Mucosa of rectum (tissue), 2 donors: ENCODE data around the gene C5.

Experiments
- H3K27ac ChIP-seq, 2 donors: one replicate each; pipeline ENCODE4 v1.7.0; 2013; ENCODE audit warnings: inconsistent platforms in 2 of 2, low read depth in 2 of 2, low read length in 2 of 2
- H3K27me3 ChIP-seq, 2 donors: one replicate each; pipeline ENCODE4 v1.7.0; 2013; ENCODE audit warnings: low read length in 2 of 2; ENCODE audit not compliant: control insufficient read depth in 2 of 2, insufficient read depth in 2 of 2
- H3K36me3 ChIP-seq, 2 donors: one replicate each; pipeline ENCODE4 v1.7.0; 2013; ENCODE audit warnings: low read length in 2 of 2; ENCODE audit not compliant: control insufficient read depth in 2 of 2, insufficient read depth in 2 of 2
- H3K4me1 ChIP-seq, 2 donors: one replicate each; pipeline ENCODE4 v1.7.0; 2013; ENCODE audit warnings: low read length in 2 of 2, mild to moderate bottlenecking in 1 of 2; ENCODE audit not compliant: control insufficient read depth in 2 of 2, insufficient read depth in 2 of 2
- H3K4me3 ChIP-seq, 2 donors: one replicate each; pipeline ENCODE4 v1.7.0; 2013; ENCODE audit warnings: low read length in 2 of 2
- H3K9ac ChIP-seq, 2 donors: one replicate each; pipeline ENCODE4 v1.7.0; 2013; ENCODE audit warnings: low read length in 2 of 2, low read depth in 1 of 2, mild to moderate bottlenecking in 1 of 2
- H3K9me3 ChIP-seq, 2 donors: one replicate each; pipeline ENCODE4 v1.7.0; 2013; ENCODE audit warnings: low read length in 2 of 2; ENCODE audit not compliant: control insufficient read depth in 2 of 2
- donor health status: healthy.
- donor health status: Normal muscosa, but diverticular disease.

Gene C5

DNA sequence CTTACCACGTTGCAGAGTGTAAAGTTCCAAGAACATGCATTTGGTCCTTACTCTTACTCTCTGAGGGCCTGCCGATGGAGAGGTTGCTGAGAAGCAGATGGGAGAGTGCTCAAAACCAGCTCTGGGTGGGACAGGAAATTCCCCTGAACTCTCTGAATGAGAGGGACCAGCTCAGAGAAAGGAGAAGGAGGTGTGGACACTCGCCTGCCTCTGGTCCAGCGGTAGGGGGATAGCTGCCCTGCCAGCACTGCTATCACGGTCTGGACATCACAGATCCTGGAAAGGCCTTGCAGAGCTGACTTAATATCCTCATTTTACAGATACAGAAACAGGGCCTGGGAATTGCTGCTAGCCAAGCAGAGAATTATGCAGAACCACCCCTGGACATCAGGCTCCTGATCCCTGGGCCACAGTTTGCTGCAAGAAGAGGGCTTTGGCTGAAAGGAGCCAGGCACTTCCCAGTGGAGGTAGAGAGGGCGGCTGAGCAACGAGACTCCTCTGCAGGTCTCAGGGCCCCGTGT lies 128.4 kb downstream of the C5 start:
- H3K36me3 ChIP-seq: no peaks in the 10 kb centered on the region
- peak overlapping the region in 1 of 2 donors; percentile 58 for H3K27ac ChIP-seq
- H3K4me3 ChIP-seq: peak overlapping the region in 1 of 2 donors; percentile 32
- H3K4me1 ChIP-seq: peaks cover 0 to 3% of the 10 kb centered on the region in 2 donors
- no peak overlapping the region for H3K9ac ChIP-seq
- no peaks in the 10 kb centered on the region for H3K27me3 ChIP-seq
- H3K9me3 ChIP-seq: no peaks in the 10 kb centered on the region

DNA sequence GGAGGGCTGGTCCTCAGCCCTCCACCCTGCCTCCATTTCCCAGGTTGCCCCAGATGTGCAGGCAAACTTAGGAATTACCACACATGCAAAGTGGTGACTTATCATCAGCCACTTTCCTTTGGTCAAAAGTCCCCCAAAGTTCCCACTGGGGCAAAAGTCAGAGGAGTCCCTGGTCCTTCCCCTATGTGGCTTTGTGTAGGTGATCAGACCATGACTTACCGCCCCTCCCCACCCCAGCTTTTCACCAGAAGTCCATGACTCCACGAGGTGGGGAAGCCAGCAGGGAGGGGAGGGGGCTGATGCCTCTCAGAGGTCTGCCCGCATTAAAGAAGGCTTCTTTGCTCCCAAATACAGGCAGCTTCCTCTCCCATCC lies 129.3 kb downstream of the C5 start:
- Histone ChIP-seq H3K36me3 (no peaks in the 10 kb centered on the region), H3K4me1 (peaks cover 0 to 3% of the 10 kb centered on the region in 2 donors), H3K27me3 (no peaks in the 10 kb centered on the region), H3K4me3 (no peak overlapping the region), H3K27ac (peak overlapping the region in 1 of 2 donors; percentile 58), H3K9me3 (no peaks in the 10 kb centered on the region), H3K9ac (peak overlapping the region; percentile 14 to 19)

DNA sequence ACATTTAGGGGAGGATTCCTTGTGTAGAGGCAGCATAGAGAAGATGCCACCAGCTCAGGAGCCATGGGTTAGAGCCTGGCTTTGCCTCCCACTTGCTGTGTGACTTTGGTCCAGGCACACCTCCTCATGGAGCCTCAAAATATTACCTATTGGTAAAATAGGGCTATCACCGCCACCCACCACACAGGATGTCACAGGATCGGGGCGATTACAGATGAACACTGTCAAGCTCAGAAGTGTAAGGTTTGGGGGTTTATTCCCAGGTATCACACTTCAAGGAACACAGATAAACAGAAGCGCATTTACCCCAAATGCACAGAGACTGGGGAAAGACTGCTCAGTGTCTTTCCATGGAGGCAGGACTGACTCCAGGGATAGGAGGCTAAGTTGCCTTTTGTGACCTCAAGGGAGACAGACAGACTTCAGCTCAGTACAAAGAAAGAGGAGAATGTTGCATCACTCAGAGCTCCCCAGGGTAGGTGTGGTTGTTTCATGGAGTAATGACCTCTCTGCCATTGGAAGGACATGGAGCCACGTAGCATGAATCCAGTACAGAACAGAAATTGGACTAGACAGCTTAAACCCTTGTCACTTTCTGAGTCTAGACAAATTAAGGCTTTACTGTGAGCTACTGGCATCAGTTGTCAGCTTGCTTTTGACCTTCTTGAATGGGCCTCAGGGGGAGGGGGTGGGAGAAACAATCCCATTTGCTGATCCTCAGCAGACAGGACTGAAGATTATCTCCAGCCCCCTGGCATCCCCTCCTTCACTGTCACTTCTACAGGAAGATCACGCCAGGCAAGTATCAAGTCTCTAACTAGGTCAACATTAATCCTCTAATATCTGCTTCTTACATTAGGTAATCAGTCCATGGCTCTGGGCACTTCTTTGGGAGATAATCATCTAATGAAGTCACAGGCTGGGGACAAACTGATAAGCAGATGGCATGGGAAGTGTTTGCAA lies 130.0 kb downstream of the C5 start:
- no peaks in the 10 kb centered on the region for H3K36me3 ChIP-seq
- peaks cover 0 to 3% of the 10 kb centered on the region in 2 donors for H3K4me1 ChIP-seq
- H3K27me3 ChIP-seq: no peaks in the 10 kb centered on the region
- H3K27ac ChIP-seq: peak overlapping the region in 1 of 2 donors; percentile 58
- H3K9me3 ChIP-seq: no peaks in the 10 kb centered on the region
- peak overlapping the region; percentile 1 to 14 for H3K9ac ChIP-seq
- H3K4me3 ChIP-seq: no peak overlapping the region

DNA sequence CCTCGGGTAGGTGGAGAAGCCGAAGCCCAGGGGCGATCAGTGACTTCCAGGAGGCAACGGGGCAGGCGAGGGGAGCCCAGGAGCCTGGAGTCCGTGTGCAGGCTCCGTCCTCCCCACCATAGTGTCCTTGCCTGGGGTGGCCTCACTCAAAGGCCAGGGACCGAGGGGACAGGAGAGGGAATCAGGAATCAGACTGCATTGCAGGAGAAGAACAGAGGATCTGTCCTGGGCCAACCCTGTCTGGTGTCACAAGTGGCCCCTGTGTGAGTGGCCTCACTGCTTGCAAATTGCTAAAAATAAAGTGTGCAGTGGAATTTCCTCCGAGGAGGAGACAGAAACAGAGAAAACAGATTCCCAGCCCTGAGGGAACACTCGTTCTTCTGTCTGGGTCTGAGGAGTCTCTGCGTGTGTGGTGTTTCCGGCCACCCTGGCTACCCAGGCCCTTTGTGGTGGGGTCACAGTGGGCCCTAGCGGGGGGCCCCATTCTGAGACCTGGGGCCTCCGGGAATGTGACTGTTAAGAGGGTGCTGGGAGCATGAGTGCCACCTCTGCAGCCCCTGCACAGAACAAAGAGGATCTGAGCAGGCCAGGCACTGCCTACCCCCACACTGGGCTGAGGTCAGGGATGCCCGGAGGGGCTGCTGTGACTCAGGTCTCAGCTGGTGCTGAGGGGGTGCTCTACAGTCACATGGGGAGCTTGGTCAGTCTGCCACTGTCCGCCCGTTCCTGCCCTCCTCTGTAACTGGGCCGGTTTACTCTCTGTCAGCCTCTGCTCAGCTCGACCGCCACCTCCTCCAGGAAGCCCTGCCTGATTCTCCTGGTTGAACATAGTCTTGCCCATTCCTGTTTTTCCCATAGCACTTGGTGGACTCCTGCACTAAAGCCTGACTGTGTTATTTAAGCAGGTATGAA lies 130.9 kb downstream of the C5 start:
- no peaks in the 10 kb centered on the region for H3K27me3 ChIP-seq
- H3K36me3 ChIP-seq: no peaks in the 10 kb centered on the region
- peaks cover 0 to 3% of the 10 kb centered on the region in 2 donors for H3K4me1 ChIP-seq
- no peaks in the 10 kb centered on the region for H3K9me3 ChIP-seq
- H3K9ac ChIP-seq: no peak overlapping the region
- H3K4me3 ChIP-seq: no peak overlapping the region
- peak overlapping the region in 1 of 2 donors; percentile 56 for H3K27ac ChIP-seq

DNA sequence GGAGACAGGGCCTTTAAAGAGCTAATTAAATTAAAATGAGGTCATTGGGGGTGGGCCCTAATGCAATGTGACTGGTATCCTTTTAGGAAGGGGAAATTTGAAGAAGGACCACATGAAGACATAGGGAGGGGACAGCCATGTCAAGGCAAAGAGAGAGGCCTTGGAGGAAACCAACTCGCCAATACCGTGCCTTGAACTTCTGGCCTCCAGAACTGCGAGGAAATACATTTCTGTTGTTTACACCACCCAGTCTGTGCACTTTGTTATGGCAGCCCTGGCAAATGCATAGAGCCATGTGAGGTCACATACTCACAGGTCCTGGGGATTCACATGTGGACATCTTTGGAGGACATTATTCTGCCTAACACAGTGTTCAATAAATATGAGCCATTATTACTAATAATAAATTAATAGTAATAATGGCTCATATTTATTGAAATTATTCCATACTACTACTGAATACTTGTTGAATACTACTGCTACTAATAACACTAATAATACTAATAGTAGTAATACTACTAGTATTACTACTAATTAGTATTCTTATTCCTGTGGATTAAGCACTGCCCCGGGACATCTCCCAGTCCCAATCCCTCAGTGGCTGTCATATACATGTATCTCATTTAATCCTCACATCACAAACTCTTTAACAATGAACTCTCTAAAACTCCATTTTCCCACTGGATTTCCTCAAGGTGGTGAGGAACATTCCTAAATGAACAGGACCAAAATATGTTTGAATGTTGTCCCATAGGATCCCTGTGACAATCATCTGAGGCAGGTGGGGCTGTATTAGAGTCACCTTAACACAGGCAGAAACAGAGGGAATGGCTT lies 131.9 kb downstream of the C5 start:
- Histone ChIP-seq H3K9me3 (no peaks in the 10 kb centered on the region), H3K4me1 (peaks cover 0 to 3% of the 10 kb centered on the region in 2 donors), H3K36me3 (no peaks in the 10 kb centered on the region), H3K9ac (no peak overlapping the region), H3K27me3 (no peaks in the 10 kb centered on the region), H3K27ac (peak overlapping the region in 1 of 2 donors; percentile 34), H3K4me3 (no peak overlapping the region)

DNA sequence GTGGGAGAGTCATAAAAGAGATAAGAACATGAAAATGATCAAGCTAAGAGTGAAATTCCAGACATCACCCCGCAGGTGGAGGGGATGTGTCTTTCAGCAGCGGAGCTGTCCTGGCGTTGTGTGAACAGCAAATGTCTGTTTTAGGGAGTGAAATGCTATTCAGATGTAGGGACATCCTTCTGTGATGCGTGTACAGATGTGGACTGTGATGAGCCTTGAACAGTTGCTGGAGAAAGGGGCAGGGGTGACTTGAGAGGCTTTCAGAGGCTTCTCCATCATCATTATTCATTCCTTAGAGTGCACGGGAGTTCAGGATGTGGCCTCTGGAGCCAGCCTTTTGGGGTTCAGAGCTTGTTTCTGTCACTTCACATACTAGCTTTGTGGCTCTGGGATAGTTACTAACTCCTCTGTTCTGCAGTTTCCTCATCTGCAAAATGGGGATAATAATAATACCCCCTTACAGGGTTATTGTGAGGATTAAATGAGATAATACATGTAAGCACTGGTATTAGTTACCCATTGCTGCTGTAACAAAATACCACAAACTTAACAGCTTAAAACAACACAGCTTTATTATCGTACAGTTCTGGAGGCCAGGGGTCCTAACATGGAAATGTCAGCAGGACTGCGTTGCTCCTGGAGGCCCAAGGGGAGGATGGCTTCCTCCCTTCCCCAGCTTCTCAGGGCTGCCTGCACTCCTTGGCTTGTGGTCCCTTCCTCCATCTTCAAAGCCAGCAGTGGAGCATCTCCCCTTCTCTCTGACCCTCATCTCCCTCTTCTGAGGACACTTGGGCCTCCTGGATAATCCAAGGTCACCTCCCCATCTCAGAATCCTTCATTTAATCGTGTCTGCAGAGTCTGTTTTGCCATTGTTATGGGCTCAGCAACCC lies 132.8 kb downstream of the C5 start:
- H3K9me3 ChIP-seq: no peaks in the 10 kb centered on the region
- no peaks in the 10 kb centered on the region for H3K27me3 ChIP-seq
- H3K4me1 ChIP-seq: peaks cover 0 to 3% of the 10 kb centered on the region in 2 donors
- no peak overlapping the region for H3K4me3 ChIP-seq
- H3K9ac ChIP-seq: no peak overlapping the region
- no peaks in the 10 kb centered on the region for H3K36me3 ChIP-seq
- H3K27ac ChIP-seq: no peak overlapping the region

DNA sequence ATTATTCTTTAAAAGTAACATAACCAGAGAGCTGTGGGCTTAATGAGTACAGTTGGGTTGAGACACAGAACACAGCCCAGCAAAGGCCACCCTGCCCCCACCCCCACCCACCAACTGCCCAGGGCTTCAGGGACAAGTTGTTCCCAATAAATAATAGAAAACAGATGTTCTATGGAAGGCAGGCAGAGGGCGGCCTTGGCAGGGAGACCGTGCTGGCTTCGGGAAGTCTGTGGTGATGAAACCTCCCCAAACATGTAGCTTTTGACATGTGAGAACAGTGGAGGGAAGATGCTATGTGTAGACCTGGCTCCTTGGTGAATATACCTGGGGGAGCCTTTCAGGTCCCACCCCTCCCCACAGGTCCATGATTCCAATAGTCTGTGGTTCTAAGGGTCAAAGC lies 133.5 kb downstream of the C5 start:
- Histone ChIP-seq H3K36me3 (no peaks in the 10 kb centered on the region), H3K27ac (no peak overlapping the region), H3K4me3 (no peak overlapping the region), H3K4me1 (peaks cover 0 to 3% of the 10 kb centered on the region in 2 donors), H3K9ac (no peak overlapping the region), H3K27me3 (no peaks in the 10 kb centered on the region), H3K9me3 (no peaks in the 10 kb centered on the region)

DNA sequence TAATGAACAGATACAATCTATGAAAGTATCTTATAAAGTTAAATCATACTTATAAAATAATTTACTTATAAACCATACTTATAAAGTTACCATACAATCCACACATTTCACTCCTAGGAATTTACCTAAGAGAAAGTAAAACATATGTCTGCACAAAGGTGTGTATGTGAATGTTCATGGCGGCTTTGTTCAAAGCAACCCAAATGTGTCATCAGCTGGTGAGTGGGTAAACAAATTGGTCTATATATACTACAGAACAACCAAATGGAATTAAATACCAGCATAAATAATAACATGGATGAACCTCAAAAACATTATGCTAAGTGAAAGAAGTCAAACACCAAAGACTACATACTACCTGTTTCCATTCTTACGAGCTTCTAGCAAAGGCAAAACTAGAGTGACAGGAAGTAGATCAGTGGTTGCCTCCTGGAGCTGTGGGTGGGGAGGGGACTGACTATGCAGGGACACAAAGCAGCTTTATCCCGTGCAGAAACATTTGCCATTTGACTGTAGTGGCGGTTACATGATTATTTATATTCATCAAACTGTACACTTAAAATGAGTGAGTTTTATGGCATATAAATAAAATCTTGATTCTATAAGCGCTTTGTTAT lies 134.1 kb downstream of the C5 start:
- Histone ChIP-seq H3K4me3 (no peak overlapping the region), H3K27me3 (no peaks in the 10 kb centered on the region), H3K36me3 (no peaks in the 10 kb centered on the region), H3K9me3 (no peaks in the 10 kb centered on the region), H3K9ac (no peak overlapping the region), H3K27ac (no peak overlapping the region), H3K4me1 (peaks cover 0 to 3% of the 10 kb centered on the region in 2 donors)
